HG03558 (cell line): ENCODE results near the gene GGA2.

ENCODE experiments used
- ATAC-seq: cut with Tn5 transposase; IDR thresholded peaks from one replicate; pipeline ENCODE4 v1.9.1; 2021; ENCODE audit warnings: moderate number of reproducible peaks; ENCODE audit not compliant: unreplicated experiment; ENCODE audit errors: extremely low read depth

The GGA2 gene

DNA sequence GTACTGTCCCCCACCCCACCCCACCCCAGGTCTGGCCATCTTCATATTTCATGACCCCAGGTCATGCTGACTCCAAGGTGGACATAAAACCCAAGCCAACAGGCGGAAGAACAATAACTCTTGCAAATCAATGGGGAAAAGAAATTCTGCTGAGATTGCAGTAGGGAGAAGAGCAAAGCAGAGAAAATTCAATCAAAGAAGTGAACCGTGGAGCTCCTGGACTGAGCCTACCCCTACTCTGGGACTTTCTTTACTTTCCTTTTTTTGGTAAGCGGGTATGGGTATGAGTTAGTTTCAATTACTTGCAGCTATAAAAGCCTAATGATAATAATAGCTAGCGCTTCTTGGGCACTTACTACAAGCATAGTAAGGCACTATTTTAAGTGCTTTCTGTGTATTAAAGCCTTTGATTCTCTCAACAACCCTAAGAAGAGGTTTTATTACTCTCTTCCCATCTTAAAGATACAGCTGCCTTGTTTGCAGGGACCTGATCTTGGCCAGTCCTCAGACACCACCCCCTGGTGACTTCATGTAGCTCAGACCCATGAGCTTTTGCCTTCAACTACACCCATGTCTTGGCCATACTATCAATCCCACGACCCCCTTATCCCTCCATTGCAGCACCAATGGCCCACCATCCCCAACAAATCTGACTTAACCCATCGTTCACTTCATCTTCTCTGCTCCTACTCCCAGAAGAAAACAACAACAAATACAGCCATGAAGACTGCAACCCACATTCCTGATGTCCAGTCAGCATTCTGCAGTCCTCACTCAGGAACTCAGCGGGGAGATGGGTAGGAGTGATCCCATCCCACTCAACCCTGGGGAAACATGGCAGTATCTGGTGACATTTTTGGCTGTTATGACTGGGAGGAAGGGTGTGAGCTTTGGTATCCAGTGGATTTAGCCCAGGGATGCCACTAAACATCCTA is 4.4 kb downstream of the GGA2 start:
- no peak for ATAC-seq

DNA sequence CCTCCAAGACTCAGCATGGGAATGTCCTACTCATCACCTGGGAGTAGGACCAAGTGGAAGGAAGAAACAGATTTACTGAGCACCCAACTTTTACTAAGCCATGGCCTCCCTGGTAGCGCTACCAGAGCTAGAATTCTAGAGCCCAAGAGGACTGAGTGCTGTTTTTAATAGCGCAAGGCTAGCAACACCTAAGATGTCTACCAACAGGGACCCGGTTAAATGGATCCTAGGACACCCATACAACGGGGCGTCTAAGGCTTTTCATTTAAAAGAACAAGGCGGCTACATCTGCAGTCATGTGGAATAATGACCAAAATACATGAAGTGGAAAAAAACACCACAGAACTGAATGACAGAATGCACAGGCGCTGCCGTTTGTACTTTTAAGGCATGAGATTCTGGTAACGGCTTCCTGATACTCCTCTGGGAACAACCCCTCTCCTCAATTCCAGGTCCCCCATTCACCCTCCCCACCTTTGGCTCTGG is 5.1 kb downstream of the GGA2 start:
- ATAC-seq, result no peak

DNA sequence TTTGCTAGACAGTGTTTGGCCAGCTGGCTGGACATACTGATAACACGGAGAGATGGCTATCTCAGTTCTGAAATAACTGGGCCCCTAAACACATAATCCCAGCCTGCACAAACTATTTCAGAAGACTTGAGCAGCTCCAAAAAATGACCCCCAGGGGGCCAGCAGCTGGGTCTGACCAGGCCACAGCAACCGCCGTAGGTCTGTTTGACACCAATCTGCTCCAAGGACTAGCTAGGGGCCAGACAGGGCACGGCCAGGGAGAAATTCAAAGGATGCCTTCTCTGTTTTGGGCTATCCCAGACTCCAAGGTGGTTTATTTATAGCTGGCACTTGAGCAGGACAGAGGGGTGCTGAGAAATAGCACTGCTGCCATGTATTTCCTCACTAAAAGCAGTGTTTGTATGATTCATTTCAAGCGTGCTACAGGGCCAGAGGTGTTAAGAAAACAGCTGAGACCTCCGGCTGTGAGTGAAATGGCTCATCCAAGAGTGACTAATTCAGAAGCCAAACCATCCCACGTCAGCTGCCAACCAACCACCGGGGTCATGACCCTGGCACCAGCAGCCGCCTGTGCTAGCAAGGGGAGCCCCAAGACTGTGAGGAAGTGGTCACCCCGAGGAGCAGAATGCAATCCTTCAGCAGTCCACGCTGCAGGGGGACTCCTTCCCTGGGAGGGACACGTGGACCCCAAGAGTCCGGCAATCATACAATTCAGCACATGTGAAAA is 5.7 kb downstream of the GGA2 start:
- no peak for ATAC-seq

DNA sequence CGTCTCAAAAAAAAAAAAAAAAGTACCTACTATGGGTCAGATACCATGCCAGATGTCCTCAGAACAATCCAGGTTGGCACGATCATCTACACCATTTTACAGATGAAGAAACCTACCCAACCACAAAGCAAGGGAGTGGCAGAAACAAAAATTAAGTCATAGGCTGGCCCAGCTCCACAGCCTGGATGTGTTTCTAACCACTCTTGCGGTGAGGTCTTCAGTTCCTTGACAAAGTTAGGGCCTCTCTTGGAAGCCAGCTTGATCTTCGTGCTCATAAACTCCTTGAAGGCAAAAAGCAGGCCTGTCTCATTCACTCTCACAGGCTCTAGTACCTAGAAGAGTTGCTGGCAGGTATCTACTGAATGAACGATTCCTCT is 6.2 kb downstream of the GGA2 start:
- no peak for ATAC-seq

DNA sequence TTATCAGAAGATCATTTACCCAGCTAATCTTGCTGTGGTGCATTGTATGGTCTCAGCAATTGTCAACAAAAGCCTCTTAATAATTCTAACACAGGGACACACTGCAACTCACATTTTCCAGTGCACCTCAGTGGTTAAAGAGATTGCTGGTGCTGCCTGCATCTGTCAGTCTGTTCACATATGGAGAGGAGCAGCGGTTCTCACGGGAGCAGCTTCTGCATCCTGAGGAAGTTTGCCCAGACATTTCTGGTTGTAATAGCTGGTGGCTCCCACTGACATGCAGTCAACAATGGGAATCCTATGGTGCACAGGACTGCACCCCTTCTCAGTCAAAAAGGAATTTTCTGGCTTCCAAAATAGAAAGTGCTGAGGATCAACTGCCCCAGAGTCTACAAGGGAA is 7.8 kb downstream of the GGA2 start:
- ATAC-seq, result no peak

DNA sequence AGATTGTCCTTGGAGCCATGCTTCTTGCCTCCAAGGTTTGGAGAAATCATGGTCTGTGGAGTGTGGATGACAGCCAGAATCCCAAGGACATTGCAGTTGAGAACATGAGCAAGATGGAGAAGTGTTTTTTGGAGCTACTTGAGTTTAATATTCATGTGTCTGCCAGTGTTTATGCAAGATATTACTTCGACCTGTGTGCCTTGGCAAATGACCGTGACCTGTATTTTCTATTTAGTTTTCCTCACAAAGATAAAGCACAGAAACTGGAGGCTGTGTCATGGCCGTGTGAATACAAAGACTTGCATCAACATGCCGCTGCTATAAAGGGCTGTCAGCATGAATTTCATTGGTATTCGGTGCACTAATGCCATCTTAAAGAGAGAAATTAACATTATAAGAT is 9.0 kb downstream of the GGA2 start:
- no peak for ATAC-seq

DNA sequence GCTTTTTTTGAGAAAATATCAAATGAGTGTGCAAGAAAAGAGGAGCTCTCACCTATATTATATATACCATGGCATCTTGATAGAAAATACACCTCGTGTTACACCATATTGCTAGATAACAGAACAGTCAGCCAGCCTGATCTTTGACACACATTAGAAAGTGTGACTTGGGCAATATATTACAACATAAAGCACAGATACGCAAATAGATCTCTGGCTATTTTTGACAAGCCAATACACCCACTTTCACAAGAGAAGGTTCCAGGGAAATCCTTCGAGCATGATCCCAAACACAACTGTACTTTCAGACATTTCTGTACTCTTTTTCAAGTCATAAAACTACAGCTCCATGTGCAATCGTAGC is 9.4 kb downstream of the GGA2 start:
- no peak for ATAC-seq

DNA sequence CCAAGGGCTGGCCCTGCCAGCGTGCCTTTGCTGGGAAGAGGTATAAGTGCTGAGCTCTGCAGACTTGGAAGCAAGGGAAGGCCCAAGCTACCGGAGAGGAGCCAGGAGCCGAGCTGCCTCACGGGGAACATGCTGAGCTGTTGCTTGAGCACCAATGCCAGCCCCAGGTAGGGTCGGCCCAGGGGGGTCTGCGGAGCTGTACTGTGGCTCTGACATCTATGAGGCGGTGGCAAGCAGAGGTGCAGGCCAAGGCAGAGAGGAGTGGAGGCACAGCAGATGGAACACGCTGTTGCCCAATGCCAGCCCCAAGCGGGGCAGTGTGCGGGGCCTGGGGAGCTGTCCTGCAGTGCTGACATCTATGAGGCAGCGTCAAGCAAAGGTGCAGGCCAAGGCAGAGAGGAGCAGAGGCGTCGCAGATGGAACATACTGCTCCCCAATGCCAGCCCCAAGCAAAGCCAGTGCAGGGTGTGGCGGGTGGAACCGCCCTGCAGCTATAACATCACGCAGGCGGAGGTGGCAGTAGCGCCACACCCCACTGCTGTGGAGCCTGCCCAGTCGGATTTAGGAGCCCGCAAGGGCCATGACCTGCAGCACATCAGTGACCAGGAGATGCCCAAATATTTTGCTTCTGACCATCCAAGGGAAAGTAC is 10.0 kb downstream of the GGA2 start:
- ATAC-seq, result no peak

DNA sequence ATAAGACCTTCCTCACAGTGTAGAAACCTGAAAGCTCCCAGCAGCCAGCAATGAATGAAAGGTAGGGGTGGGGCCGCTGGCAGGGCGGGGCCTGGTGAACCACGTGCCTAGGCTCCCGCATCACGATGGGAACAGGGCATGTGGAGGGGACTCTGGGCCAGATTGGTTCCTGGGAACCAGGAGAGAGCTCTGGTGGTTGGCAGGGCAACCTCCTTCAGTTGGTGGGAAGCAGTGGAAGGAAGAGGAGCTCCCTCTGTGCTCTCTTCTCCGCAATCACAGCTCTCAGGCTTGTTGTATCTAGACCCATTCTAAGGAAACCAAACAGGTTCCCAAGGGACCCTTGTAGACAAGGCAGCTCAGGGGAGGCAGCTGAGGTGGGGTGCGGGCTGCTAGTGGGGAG is 10.5 kb downstream of the GGA2 start:
- no peak for ATAC-seq

DNA sequence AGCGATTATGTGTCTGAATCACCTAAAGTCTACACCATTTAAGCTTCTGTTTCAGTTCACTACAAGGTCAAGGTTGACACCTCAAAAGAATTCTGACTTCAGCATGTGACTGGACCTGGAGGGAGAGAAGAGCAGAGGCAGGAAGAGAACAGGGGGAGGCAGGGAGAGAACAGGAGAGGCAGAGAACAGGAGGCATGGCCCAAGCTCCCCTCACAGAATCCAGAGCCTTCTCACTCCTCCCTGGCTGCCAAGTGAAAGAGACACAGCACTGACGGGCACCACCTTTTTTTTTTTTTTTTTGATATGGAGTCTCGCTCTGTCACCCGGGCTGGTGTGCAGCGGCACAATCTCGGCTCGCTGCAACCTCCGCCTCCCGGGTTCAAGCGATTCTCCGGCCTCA is 11.4 kb downstream of the GGA2 start:
- ATAC-seq, result no peak

DNA sequence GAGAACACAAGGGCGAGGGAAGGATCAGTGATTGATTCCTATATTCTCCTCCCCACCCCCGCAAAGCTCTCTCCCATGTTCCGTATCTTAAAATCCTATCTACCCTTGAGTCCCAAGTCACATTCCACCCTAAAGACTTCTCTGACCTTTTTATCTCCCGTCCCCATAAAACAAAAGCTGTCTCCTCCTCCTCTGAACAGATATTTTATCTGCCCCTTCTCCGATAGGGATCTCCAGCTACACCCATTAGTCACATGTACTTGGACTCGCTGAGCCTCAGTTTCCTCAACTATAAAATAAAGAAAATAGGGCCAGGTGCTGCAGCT is 12.8 kb downstream of the GGA2 start:
- ATAC-seq, result no peak

DNA sequence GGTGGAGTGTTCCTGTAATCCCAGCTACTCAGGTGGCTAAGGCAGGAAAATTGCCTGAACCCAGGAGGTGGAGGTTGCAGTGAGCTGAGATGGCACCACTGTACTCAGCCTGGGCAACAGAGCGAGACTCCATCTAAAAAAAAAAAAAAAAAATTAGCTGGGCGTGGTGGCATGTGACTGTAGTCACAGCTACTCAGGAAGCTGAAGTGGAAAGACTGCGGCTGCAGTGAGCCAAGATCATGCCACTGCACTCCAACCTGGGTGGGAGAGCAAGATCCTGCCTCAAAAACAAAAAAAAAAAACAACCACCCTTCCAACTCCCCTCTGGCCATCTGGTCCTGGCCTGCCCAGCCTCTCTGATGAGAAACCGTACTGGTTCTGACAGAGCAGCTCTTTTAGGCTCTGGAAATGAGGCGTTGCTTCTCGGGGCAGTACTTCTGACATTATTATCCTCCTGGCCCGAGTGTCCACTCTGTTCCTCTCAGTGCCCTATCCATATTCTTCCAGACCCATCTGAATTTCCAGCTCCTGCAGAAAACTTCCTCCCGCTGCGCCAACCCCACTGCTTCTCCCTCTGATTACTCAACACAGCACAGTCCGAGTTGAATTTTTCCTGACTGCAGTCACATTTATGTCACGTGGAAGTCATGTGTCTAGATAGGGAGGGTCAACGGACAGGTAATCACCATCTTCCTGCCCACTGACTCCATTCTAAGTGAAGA is 13.3 kb downstream of the GGA2 start:
- no peak for ATAC-seq

DNA sequence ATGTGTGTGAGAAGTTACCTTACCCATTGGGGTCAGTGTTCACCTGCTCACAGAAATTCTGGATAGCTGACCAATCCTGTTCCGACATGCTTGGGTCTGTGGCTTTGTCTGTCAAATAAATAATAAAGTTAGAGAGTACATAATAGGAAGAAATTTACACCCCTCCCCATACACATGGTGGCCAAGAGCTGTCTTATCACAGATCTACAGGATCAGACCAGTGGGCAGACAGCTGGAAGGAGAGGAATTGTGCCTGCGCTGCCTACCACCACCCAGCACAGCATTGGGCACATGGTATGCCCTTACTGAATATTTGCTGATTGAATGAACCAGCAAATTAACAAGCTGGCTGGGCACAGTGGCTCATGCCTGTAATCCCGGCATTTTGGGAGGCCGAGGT is 14.6 kb downstream of the GGA2 start:
- no peak for ATAC-seq

DNA sequence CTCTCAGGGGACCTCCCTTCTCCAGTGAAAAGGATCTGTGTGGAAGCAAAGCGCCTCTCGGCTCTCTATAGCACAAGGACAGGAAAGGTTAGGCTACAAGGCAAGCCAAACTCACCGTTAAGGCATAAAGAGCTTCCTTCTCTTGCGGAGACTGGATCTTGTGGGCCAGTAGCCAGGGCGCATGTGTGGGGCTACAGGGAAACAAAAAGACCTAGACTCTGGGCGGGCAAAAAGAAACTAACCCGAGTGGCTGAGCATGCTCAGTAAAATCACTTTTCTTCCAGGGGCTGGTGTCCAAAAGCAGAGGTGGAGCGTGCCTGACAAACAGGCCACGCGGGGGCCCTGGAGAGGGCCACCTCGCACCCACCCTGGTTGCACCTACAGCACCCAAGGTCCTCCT is 16.1 kb downstream of the GGA2 start:
- ATAC-seq, result no peak

DNA sequence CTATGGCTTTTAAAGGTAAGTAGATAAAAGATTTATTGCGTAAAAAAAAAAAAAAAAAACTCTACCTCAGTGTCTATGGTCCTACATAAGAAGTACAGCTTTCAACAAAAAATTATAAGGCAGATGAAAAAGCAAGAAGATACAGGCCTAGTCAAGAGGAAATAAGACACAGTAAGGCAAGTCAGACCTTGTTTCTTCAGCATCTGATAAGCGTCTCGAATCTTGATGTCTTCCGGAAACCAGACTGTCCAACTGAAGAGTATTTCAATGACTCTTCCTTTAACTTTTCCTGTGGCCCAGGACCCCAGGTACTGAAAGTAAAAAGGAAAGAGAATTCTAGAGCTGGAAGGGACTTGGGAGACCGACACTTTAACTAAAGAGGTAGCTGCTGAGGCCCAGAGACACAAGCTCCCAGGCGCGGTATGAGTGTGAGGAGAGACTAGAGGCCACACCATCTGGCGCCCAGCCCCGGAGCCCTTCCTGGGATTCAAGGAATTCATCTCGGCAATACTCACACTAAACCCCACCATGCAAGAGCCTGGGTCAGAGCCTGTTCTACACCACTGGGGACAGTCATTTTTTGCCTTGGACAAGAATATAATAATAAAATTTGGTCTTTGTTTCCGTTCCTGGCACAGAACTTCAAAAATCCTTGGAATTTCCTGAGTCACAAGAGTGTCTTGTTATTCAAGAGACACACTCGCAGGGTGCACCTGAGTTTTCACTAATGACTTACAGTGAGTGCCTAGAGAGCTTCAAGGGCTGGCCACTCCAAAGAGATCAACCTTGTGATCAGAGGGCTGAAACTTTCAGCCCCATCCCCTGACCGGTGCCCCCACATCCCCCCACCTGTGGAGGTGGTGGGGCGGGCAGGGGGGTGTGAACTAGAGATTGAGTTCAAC is 18.6 kb downstream of the GGA2 start:
- no peak for ATAC-seq

DNA sequence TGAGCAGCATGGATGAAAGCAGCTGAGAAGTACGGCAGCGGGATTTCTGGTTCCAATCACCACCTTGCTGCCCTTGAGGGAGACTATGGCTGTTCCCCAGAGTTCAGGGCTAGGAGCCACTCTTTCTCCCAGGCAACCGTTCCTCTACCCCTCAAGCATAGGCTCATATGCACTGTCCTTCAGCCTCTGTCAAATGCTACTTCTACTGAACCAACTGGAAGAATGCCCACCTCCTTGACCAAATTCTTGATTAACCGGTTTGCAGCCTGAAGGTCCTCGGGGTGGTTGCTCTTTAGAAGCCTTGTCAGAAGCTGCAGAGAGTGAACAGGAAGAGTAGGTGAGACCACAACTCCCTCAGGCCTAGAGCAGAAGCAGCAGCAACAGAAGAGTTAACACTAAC is 23.8 kb downstream of the GGA2 start:
- no peak for ATAC-seq

DNA sequence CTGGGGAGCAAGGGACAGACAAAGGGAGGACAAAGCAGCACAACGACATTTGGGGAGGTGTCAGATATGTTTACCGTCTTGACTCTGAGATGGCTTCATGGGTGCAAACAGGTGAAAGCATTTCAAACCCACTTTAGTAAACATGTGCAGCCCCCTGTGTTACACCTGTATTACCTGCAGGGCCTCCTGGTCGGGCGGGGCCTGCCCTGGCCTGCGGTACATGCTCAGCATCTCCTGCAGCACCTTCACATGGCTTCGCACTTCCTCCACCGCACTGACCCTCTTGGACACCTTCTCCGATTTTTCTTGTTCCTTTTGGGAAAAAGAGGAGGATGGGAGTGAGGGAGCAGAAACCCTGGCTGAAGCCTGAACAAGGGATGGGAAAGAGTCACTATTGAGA is 24.5 kb downstream of the GGA2 start:
- ATAC-seq, result no peak

DNA sequence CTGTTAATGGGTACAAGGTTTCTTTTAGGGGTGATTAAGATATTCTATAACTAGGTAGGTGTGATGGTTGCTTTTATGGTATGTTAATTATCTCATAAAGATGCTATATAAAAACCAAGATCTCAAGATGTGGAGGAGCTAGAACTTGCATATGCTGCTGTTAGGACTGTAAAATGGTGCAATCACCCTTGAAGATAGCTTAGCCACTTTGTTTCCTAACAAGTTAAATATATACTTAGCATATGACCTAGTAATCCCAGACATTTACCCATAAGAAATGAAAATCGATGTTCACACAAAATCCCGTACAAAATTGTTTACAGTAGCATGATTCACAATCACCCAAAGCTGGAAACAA is 25.1 kb downstream of the GGA2 start:
- ATAC-seq, result no peak

DNA sequence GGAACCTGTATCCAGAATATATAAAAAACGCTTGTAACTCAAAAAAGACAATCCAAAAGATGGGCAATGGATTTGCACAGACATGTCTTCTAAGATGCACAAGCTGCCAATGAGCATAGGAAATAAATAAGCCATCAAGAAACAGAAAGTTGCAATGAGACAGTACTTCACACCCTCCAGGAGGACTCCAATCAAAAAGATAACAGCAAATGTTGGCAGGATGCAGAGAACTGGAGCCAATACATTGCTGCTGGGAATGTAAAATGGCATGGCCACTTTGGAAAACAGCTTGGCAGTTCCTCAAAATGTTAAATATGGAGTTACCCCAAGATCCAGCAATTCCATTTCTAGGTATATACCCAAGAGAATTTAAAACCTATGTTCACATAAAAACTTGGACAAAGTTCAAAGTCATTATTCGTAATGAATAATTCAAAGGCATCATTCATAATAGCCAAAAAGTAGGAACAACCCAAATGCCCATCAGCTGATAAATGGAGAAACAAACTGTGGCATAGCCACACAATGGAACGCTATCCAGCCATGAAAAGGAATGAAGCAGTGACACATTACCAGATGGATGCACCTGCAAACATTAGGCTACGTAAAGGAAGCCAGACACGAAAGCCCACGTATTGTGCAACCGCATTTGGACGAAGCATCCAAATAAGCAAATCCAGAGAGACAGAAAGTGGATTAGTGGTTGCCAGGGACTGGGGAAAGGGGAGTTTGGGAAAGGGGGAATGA is 25.6 kb downstream of the GGA2 start:
- ATAC-seq, result no peak
